ENCODE measurements around the gene SPSB4. TPM values are rescaled to one million over a fixed set of nuclear protein-coding genes. Genes with fewer than 3 reads are reported as not detected.

Gene SPSB4
- total and polyA plus RNA-seq, 8 donors, result 2.6 to 20.2 (median 11.1) TPM

- no peaks in the 10 kb centered on the region for H3K9me3 ChIP-seq
- H3K4me1 ChIP-seq, result peaks cover 12 to 16% (median 16%) of the 10 kb centered on the region in 3 donors
- H3K4me3 ChIP-seq, result no peak overlapping the region
- WGBS, 2 donors, result 56 to 59% methylated on average over 6 of the region's 6 CpGs
- TF ChIP-seq CTCF (IDR thresholded peaks at IDR 0.05), result no peak
- H3K27ac ChIP-seq, result peak overlapping the region in 1 of 4 donors; percentile 37
- intact Hi-C loops (cut with DNase I), result loop anchor here in 2 of 3 donors (5.0 to 10.0 kb wide), 2 partner anchors 53 to 91 kb away; partner anchors contain the start of gene SPSB4 (in 1 of the 2)
- peak in 2 of 4 donors; percentile 24 to 25 for ATAC-seq
- no peaks in the 10 kb centered on the region for H3K27me3 ChIP-seq
- peak in 1 of 6 donors; percentile 32 for DNase-seq
- no peak for FAIRE-seq
- H3K36me3 ChIP-seq, result no peaks in the 10 kb centered on the region
Measured at GRCh38 chr3:141108039-141108438, 56.9 kb downstream of the SPSB4 start.

GRCh38 chr3:141109751-141110150, 58.6 kb downstream of the SPSB4 start:
- FAIRE-seq, result no peak
- intact Hi-C loops (cut with DNase I), result loop anchor here in 2 of 3 donors (5.0 to 10.0 kb wide), 2 partner anchors 55 to 92 kb away; partner anchors contain the start of gene SPSB4 (in 1 of the 2)
- H3K9me3 ChIP-seq, result no peaks in the 10 kb centered on the region
- H3K27ac ChIP-seq, result no peak overlapping the region
- WGBS, 2 donors, result 74 to 88% methylated on average over 7 of the region's 7 CpGs
- H3K4me3 ChIP-seq, result no peak overlapping the region
- TF ChIP-seq CTCF (IDR thresholded peaks at IDR 0.05), result no peak
- no peaks in the 10 kb centered on the region for H3K27me3 ChIP-seq
- peaks cover 7 to 10% (median 7%) of the 10 kb centered on the region in 3 donors for H3K4me1 ChIP-seq
- peak in 2 of 4 donors; percentile 11 to 27 for ATAC-seq
- no peaks in the 10 kb centered on the region for H3K36me3 ChIP-seq
- no peak for DNase-seq

- Histone ChIP-seq H3K9me3 (no peaks in the 10 kb centered on the region), H3K4me1 (peaks cover 1 to 4% (median 2%) of the 10 kb centered on the region in 3 donors), H3K27ac (no peak overlapping the region), H3K36me3 (no peaks in the 10 kb centered on the region), H3K4me3 (no peak overlapping the region), H3K27me3 (no peaks in the 10 kb centered on the region)
- ATAC-seq, result no peak
- intact Hi-C loops (cut with DNase I), result no loop called here
- no peak for FAIRE-seq
- no peak for DNase-seq
- TF ChIP-seq CTCF (IDR thresholded peaks at IDR 0.05), result no peak
Measured at GRCh38 chr3:141110322-141110721, 59.2 kb downstream of the SPSB4 start.

GRCh38 chr3:141111364-141112155, 60.4 kb downstream of the SPSB4 start:
- no peak for FAIRE-seq
- Histone ChIP-seq H3K4me1 (peaks cover 0 to 2% (median 0%) of the 10 kb centered on the region in 3 donors), H3K9me3 (no peaks in the 10 kb centered on the region), H3K4me3 (no peak overlapping the region), H3K27me3 (no peaks in the 10 kb centered on the region), H3K27ac (no peak overlapping the region), H3K36me3 (no peaks in the 10 kb centered on the region)
- WGBS, 2 donors, result 93 to 98% methylated on average over 12 of the region's 12 CpGs
- no peak for TF ChIP-seq CTCF (IDR thresholded peaks at IDR 0.05)
- intact Hi-C loops (cut with DNase I), result no loop called here
- no peak for ATAC-seq
- no peak for DNase-seq

Data from pancreas (tissue), 10 donors.